GM20431 (cell line): ENCODE results near the gene NEK3.
"Not testable (repeated sequence)": the region's sequence is repeated elsewhere in the genome, so short reads cannot be mapped to it uniquely, and the experiment has no call there.

Experiments used
- in situ Hi-C: fragments of 300-500 bp; cut with MseI, MboI; formaldehyde crosslinking; loops from one replicate; pipeline ENCODE4 v1.15.0; 2020; ENCODE audit warnings: low sequenced_read_pairs; ENCODE audit not compliant: unreplicated experiment

The NEK3 gene

DNA sequence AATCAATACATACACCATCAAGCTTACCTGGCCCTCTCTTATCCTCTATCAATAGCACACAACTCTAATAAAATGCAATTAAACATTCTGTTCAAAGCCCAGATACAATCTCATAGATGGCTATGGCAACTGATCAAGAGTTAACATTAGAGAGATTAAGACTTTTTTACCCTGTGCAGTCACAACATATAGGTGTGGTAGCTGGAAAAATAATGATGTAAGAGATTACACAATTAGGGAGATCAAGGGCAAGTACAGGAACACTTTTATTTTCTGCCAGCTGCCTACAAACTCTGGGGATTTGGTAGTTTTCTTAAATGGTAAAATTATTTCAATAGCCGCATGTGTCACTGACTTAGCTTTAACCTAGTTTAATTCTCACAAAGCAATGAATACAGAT lies 12.3 kb upstream of the NEK3 start:
- in situ Hi-C loops: not testable (repeated sequence)

DNA sequence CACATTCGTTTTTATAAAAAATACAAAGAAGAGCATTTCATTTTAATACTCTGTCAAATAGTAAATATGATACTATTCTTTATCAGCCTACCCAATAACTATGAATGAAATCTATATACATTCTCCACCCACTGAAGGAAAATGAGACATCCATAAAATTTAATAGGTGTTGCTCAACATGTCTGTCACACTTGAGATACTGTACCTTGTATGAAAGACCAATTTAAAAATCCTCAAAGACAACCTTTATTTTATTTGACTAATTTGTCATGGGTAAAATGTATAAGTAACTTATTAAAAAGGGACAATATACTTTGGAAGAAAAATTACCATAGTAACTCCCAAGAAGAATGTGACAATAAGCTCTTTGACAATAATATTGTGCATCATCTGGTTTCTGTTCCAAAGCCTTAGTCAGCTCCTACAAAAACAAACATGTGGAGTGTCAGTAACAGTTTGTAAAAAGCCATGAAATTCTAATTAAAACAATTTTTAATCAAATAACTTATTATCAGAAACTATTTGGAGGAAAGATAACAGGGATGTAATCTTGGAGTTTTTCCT lies 11.5 kb upstream of the NEK3 start:
- in situ Hi-C loops: not testable (repeated sequence)

- in situ Hi-C loops: no loop called here
These were observed 10.4 kb upstream of the NEK3 start for GRCh38 chr13:52169839-52170238.

- in situ Hi-C loops: no loop called here
These were observed 6.0 kb upstream of the NEK3 start for GRCh38 chr13:52165411-52165810.

DNA sequence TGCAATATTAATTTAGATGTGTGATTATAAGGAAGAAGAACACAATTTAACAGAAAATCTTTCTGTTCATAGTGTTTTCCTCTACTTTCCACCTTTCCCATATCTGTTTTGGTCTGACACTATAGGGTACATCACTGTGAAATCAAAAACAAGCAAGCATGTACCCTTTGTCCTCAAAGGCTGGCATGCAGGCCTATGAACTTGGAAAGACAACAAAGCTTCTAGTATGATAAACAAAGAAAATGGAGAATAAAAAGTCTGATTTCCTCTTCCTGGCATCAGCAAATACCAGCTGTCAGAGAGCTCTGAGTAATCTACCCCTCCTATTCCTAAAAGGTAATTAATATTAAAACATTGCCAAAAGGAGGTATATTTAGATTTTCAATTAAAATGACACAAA lies 5.6 kb upstream of the NEK3 start:
- in situ Hi-C loops: no loop called here

GRCh38 chr13:52163878-52164277 lies 4.5 kb upstream of the NEK3 start:
- in situ Hi-C loops: not testable (repeated sequence)

DNA sequence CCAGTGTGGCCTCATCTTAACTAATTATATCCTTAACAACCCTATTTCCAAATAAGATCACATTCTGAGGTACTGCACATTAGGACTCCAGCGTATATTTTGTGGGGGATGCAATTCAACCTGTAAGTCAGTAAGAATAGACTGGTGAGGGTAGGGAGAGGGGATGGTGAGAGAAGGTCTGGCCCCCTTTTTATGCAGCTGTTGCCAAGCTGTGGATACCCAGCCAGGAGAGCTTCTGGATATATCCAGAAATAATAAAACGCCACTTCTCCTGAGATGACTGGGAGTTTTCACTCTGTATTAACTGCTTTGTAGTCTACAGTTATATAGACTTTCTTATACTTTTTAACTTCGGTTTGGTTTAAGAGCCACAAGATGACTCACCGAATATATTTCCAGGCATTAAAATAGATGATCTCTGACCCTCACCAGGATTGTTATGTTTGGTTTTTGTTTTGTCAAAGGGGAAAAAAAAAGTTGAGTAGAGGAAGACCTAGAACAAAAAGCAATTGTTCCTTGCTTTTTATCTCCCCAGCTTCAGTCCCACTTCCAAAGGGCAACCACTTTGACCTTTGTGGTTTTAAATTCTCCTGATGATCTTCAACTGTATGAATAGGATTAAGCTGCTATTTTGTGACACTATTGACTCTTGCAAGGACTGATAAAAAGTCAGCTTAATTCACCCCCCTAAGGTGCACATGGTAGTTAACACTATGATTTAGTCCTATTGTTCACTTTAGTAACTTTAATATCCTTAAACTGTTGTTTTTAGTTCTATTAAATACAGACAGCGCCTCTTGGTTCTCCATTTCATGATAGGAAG lies 3.1 kb upstream of the NEK3 start:
- in situ Hi-C loops: no loop called here

DNA sequence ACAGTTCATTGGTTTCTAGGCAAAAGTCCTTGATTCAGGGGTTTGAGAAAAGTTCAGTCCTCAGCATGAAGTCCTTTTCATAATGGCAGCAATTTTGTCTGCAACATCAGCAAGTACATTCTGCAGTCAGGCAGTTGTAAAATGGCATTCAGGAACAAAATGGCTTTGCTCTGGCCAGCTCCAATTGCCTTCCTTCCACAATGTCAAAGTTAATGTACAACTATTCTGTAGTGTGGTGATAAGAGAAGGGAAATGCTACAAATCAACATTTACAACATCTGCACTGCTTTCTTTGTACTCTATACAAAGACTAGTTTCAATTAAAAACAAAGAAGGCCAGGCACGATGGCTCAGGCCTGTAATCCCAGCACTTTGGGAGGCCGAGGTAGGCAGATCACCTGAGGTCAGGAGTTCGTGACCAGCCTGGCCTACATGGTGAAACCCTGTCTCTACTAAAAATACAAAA lies 1.8 kb upstream of the NEK3 start:
- in situ Hi-C loops: no loop called here

GRCh38 chr13:52160506-52160905 lies 1.1 kb upstream of the NEK3 start:
- in situ Hi-C loops: no loop called here

- in situ Hi-C loops: no loop called here
These were observed 656 bp upstream of the NEK3 start for GRCh38 chr13:52160053-52160452.

GRCh38 chr13:52158629-52159158 lies 703 bp downstream of the NEK3 start:
- in situ Hi-C loops: no loop called here

GRCh38 chr13:52156724-52157261 lies 2.6 kb downstream of the NEK3 start:
- in situ Hi-C loops: no loop called here

GRCh38 chr13:52155177-52155576 lies 4.2 kb downstream of the NEK3 start:
- in situ Hi-C loops: no loop called here

GRCh38 chr13:52147225-52147624 lies 12.2 kb downstream of the NEK3 start:
- in situ Hi-C loops: no loop called here

DNA sequence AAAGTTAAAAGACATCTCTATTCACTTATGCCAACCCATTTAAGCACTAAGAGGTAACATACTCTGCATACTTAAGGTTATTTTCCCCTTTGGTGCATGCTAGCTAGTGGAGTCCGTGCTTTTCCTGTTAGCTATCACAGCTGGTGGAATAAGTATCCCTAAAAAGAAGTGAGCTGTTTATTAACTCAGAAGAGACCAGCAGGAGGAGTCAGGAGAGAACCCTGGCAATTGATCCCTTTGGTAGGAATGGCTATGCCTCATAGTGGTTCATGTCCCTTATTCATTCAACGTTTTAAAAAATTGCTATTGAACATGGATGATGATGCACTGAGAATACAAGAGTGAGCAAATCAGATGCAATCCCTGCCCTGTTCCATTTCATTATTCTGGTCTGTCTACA lies 18.1 kb downstream of the NEK3 start:
- in situ Hi-C loops: no loop called here

DNA sequence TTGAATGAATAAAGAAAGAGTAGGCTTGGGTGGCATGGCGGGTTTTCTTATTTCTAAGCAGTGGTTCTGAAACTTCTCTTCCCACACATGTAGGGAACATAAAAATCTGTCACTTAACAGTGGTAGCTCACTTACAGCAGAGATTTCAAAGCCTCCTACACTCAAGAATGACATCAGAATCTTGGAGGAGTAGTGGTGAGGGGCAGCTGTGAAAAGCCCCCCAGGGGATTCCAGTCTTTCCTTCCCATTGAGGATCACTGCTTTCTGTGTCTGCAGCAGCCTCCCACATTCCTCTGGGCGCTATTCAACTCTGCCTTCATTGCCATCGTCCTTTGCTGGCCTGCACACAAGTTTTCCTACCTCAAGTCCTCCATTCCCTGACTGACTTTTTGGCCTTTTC lies 21.9 kb downstream of the NEK3 start:
- in situ Hi-C loops: no loop called here

- in situ Hi-C loops: no loop called here
These were observed 22.6 kb downstream of the NEK3 start for GRCh38 chr13:52136763-52137162.

DNA sequence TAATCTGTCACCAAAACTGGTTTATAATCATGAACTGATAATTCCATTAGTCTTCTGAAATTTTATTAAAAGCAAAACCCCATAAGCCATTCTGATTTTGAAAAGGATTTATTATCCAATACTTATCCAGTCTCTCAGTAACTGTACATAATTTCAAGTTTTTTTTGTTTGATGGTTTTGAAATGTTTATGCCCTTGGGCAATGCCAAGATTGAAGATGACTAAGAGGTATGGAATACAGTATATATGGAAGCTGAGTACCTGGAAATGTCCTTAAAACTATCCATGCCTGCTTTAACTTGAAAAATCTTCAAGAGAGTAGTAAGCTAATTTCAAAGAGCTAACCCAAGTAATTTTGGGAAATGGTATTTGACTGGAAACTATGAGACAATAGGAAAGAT lies 28.8 kb downstream of the NEK3 start:
- in situ Hi-C loops: no loop called here

DNA sequence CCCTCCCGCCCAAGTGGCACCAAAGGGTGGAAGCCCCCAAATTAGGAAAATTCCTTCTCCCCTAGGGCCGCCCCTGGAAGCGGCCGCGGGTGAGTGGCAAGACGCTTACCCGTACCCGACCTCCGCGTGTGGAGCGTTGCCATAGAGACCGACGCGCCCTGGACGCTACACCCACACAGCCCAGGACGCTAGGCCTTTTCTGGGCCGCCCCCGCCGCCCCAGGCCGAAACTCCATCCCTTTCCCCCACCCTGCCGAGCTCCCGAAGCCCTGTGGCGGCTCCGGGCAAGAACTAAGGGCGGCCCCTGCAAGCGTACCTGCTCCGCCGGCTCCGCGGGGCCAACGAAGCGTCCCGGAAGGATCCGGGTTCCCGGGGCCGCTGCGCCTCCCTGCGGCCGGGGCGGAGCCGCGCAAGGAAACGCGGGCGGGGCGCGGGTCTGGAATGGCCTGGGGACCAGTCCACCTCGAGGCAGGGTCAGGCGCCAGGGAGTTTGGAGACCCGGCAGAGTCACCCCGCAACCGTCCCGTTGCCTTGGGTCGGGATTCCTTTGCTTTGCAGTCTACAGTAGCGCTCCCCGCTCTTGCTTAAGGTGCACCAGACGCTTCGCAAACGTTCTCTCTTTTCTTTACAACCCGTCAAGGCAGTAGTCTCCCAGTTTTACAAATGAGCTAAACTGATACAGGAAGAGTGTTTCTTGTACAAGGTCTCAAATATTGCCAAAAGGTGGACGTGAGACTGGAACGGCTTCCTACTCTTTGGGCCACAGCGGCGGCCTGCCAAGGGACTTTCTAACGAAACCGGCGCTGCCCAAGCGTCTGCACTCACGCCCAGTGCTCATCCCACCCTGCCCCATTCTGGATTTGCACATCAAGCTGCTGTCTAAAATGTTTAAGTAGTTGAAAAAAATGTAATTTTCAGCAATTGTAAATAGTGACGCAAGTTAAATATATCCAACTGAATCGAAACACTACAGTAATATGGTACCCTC lies 30.4 kb downstream of the NEK3 start, which contains the start of gene NEK5:
Gene NEK5 (minus strand): TSS at position 360 of the 987 bp plus-strand sequence. CDS start 1,591 bp downstream, outside the sequence.
- in situ Hi-C loops: no loop called here
